ENCODE measurements around the gene UGT1A8. TPM values are rescaled to one million over a fixed set of nuclear protein-coding genes. Genes with fewer than 3 reads are reported as not detected.
"Not testable (repeated sequence)": the region's sequence is repeated elsewhere in the genome, so short reads cannot be mapped to it uniquely, and the experiment has no call there.

The UGT1A8 gene
- total and polyA plus RNA-seq, 2 donors from 2014 or later, result 30.0 TPM; not detected in 1

DNA sequence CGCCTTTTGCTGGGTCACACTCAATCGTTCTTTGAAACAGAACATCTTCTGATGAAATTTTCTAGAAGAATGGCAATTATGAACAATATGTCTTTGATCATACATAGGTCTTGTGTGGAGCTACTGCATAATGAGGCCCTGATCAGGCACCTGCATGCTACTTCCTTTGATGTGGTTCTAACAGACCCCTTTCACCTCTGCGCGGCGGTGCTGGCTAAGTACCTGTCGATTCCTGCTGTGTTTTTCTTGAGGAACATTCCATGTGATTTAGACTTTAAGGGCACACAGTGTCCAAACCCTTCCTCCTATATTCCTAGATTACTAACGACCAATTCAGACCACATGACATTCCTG, 95.8 kb downstream of the UGT1A8 start:
- H3K9ac ChIP-seq (ENCODE audit: low read length in 3 of 3), result no peak overlapping the region
- H3K36me3 ChIP-seq (ENCODE audit: control insufficient read depth in 2 of 3, insufficient read depth in 3 of 3, low read length in 3 of 3), result peaks cover 0 to 8% (median 0%) of the 10 kb centered on the region in 3 donors
- peaks cover 0 to 4% (median 0%) of the 10 kb centered on the region in 3 donors for H3K4me1 ChIP-seq (ENCODE audit: control insufficient read depth in 2 of 3, insufficient read depth in 2 of 3, low read depth in 1 of 3, low read length in 3 of 3)
- no peak overlapping the region for H3K27ac ChIP-seq (ENCODE audit: low read depth in 2 of 2, low read length in 2 of 2)
- H3K4me3 ChIP-seq (ENCODE audit: low read length in 3 of 3), result no peak overlapping the region
- DNase-seq (no peak), FAIRE-seq (no peak)
- intact Hi-C loops (cut with DNase I), result no loop called here
- H3K27me3 ChIP-seq (ENCODE audit: control insufficient read depth, insufficient read depth, low read length), result no peaks in the 10 kb centered on the region
- TF ChIP-seq, protein P1, sequence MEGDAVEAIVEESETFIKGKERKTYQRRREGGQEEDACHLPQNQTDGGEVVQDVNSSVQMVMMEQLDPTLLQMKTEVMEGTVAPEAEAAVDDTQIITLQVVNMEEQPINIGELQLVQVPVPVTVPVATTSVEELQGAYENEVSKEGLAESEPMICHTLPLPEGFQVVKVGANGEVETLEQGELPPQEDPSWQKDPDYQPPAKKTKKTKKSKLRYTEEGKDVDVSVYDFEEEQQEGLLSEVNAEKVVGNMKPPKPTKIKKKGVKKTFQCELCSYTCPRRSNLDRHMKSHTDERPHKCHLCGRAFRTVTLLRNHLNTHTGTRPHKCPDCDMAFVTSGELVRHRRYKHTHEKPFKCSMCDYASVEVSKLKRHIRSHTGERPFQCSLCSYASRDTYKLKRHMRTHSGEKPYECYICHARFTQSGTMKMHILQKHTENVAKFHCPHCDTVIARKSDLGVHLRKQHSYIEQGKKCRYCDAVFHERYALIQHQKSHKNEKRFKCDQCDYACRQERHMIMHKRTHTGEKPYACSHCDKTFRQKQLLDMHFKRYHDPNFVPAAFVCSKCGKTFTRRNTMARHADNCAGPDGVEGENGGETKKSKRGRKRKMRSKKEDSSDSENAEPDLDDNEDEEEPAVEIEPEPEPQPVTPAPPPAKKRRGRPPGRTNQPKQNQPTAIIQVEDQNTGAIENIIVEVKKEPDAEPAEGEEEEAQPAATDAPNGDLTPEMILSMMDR (IDR thresholded peaks at IDR 0.05; ENCODE audit: borderline replicate concordance, extremely low read depth, insufficient read depth), result no peak
- no peaks in the 10 kb centered on the region for H3K9me3 ChIP-seq (ENCODE audit: control insufficient read depth in 2 of 3, insufficient read depth in 1 of 3, low read length in 3 of 3)

DNA sequence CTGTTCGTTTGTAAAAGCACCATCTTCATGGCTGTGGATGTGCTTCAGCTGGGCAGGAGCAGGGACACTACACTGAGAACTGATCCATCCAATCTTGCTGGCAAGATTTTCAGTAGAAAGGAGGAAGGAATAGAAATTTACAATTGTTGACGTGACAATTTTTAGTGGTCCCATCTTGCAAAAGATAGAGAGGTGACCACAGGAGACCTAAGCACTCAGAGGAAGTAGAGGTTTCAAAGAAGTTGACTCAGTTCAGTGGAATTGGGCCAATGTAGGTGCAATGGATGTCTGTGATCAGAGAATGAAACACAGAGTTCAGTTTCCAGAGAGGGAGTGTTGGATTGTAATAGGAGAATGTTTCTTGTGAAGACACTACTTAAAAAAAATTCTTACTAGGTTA, 96.7 kb downstream of the UGT1A8 start:
- Histone ChIP-seq H3K36me3 (ENCODE audit: control insufficient read depth in 2 of 3, insufficient read depth in 3 of 3, low read length in 3 of 3) (peaks cover 0 to 9% (median 0%) of the 10 kb centered on the region in 3 donors), H3K27ac (ENCODE audit: low read depth in 2 of 2, low read length in 2 of 2) (no peak overlapping the region), H3K27me3 (ENCODE audit: control insufficient read depth, insufficient read depth, low read length) (no peaks in the 10 kb centered on the region), H3K4me1 (ENCODE audit: control insufficient read depth in 2 of 3, insufficient read depth in 2 of 3, low read depth in 1 of 3, low read length in 3 of 3) (peaks cover 0 to 4% (median 0%) of the 10 kb centered on the region in 3 donors), H3K9me3 (ENCODE audit: control insufficient read depth in 2 of 3, insufficient read depth in 1 of 3, low read length in 3 of 3) (no peaks in the 10 kb centered on the region), H3K4me3 (ENCODE audit: low read length in 3 of 3) (no peak overlapping the region), H3K9ac (ENCODE audit: low read length in 3 of 3) (no peak overlapping the region)
- FAIRE-seq (no peak), DNase-seq (no peak)
- TF ChIP-seq, protein P1 (IDR thresholded peaks at IDR 0.05; ENCODE audit: borderline replicate concordance, extremely low read depth, insufficient read depth), result no peak
- intact Hi-C loops (cut with DNase I), result no loop called here

- H3K27ac ChIP-seq (ENCODE audit: low read depth in 2 of 2, low read length in 2 of 2), result no peak within 1 kb of the TSS
- no peak within 1 kb of the TSS for H3K9ac ChIP-seq (ENCODE audit: low read length in 3 of 3)
- TF ChIP-seq, protein P1 (IDR thresholded peaks at IDR 0.05; ENCODE audit: borderline replicate concordance, extremely low read depth, insufficient read depth), result no peak
- DNase-seq (no peak), FAIRE-seq (no peak)
- no peaks in the 10 kb centered on the region for H3K9me3 ChIP-seq (ENCODE audit: control insufficient read depth in 2 of 3, insufficient read depth in 1 of 3, low read length in 3 of 3)
- H3K36me3 ChIP-seq (ENCODE audit: control insufficient read depth in 2 of 3, insufficient read depth in 3 of 3, low read length in 3 of 3), result peaks cover 0 to 5% (median 0%) of the 10 kb centered on the region in 3 donors
- no peak within 1 kb of the TSS for H3K4me3 ChIP-seq (ENCODE audit: low read length in 3 of 3)
- no peaks in the 10 kb centered on the region for H3K4me1 ChIP-seq (ENCODE audit: control insufficient read depth in 2 of 3, insufficient read depth in 2 of 3, low read depth in 1 of 3, low read length in 3 of 3)
- intact Hi-C loops (cut with DNase I), result no loop called here
- H3K27me3 ChIP-seq (ENCODE audit: control insufficient read depth, insufficient read depth, low read length), result no peaks in the 10 kb centered on the region
Observed at GRCh38 chr2:233718552-233718951, 101.1 kb downstream of the UGT1A8 start, which contains the start of gene UGT1A4. Gene UGT1A4 (plus strand): TSS chr2:233718736. CDS start chr2:233718821, 85 bp downstream.

DNA sequence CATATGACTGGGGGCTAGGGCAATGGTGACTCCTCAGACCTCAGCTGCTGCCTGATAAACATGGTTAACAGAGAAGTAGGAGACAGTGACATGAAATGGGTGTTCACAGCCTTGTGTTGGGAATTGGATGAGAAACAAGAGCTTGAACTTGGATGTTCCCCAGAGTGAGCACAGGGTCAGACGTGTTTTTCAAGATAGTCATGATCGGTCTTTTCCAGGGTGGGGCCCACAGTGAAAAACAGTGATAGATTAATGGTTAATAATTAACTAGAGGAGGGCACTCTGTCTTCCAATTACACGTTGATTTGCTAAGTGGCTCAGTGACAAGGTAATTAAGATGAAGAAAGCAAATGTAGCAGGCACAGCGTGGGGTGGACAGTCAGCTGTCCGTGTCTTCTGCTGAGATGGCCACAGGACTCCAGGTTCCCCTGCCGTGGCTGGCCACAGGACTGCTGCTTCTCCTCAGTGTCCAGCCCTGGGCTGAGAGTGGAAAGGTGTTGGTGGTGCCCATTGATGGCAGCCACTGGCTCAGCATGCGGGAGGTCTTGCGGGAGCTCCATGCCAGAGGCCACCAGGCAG, 111.4 kb downstream of the UGT1A8 start, which contains the start of gene UGT1A3:
Gene UGT1A3 (plus strand): TSS at position 320 of the 579 bp plus-strand sequence. CDS start 85 bp downstream, at position 405.
- H3K27ac ChIP-seq (ENCODE audit: low read depth in 2 of 2, low read length in 2 of 2), result no peak within 1 kb of the TSS
- H3K4me1 ChIP-seq (ENCODE audit: control insufficient read depth in 2 of 3, insufficient read depth in 2 of 3, low read depth in 1 of 3, low read length in 3 of 3), result no peaks in the 10 kb centered on the region
- H3K4me3 ChIP-seq (ENCODE audit: low read length in 3 of 3), result no peak within 1 kb of the TSS
- DNase-seq (no peak), FAIRE-seq (no peak)
- H3K27me3 ChIP-seq (ENCODE audit: control insufficient read depth, insufficient read depth, low read length), result no peaks in the 10 kb centered on the region
- TF ChIP-seq, protein P1 (IDR thresholded peaks at IDR 0.05; ENCODE audit: borderline replicate concordance, extremely low read depth, insufficient read depth), result no peak
- H3K9ac ChIP-seq (ENCODE audit: low read length in 3 of 3), result no peak within 1 kb of the TSS
- H3K36me3 ChIP-seq (ENCODE audit: control insufficient read depth in 2 of 3, insufficient read depth in 3 of 3, low read length in 3 of 3), result no peaks in the 10 kb centered on the region
- intact Hi-C loops (cut with DNase I), result no loop called here
- no peaks in the 10 kb centered on the region for H3K9me3 ChIP-seq (ENCODE audit: control insufficient read depth in 2 of 3, insufficient read depth in 1 of 3, low read length in 3 of 3)

GRCh38 chr2:233736868-233737653, 119.6 kb downstream of the UGT1A8 start:
- H3K9ac ChIP-seq (ENCODE audit: low read length in 3 of 3); intact Hi-C loops (cut with DNase I); H3K36me3 ChIP-seq (ENCODE audit: control insufficient read depth in 2 of 3, insufficient read depth in 3 of 3, low read length in 3 of 3); H3K4me3 ChIP-seq (ENCODE audit: low read length in 3 of 3); DNase-seq; H3K27ac ChIP-seq (ENCODE audit: low read depth in 2 of 2, low read length in 2 of 2); H3K9me3 ChIP-seq (ENCODE audit: control insufficient read depth in 2 of 3, insufficient read depth in 1 of 3, low read length in 3 of 3); H3K27me3 ChIP-seq (ENCODE audit: control insufficient read depth, insufficient read depth, low read length); H3K4me1 ChIP-seq (ENCODE audit: control insufficient read depth in 2 of 3, insufficient read depth in 2 of 3, low read depth in 1 of 3, low read length in 3 of 3); FAIRE-seq: not testable (repeated sequence)
